Muscle layer of duodenum (tissue), 2 donors: ENCODE results near the gene NEBL.

ENCODE experiments used
- H3K27ac ChIP-seq: one replicate; pipeline ENCODE4 v1.7.0; 2013; ENCODE audit warnings: mild to moderate bottlenecking, low read length
- H3K27me3 ChIP-seq: one replicate; pipeline ENCODE4 v1.7.0; 2013; ENCODE audit warnings: low read depth, mild to moderate bottlenecking, control low read depth, low read length
- H3K36me3 ChIP-seq, 2 donors: one replicate each; pipeline ENCODE4 v1.7.0; 2013; ENCODE audit warnings: low read length in 2 of 2, control low read depth in 1 of 2, mild to moderate bottlenecking in 1 of 2; ENCODE audit not compliant: insufficient read depth in 2 of 2, control insufficient read depth in 1 of 2
- H3K4me1 ChIP-seq, 2 donors: one replicate each; pipeline ENCODE4 v1.7.0; 2013; ENCODE audit warnings: low read length in 2 of 2, mild to moderate bottlenecking in 2 of 2, control low read depth in 1 of 2, moderate library complexity in 1 of 2; ENCODE audit not compliant: insufficient read depth in 2 of 2, control insufficient read depth in 1 of 2
- H3K4me3 ChIP-seq, 2 donors: one replicate each; pipeline ENCODE4 v1.7.0; 2013; ENCODE audit warnings: low read length in 2 of 2, low read depth in 1 of 2, mild to moderate bottlenecking in 1 of 2
- H3K9me3 ChIP-seq, 2 donors: one replicate each; pipeline ENCODE4 v1.7.0; 2013; ENCODE audit warnings: low read length in 2 of 2, control low read depth in 1 of 2, mild to moderate bottlenecking in 1 of 2; ENCODE audit not compliant: control insufficient read depth in 1 of 2
- donor health status: healthy.

The NEBL gene

DNA sequence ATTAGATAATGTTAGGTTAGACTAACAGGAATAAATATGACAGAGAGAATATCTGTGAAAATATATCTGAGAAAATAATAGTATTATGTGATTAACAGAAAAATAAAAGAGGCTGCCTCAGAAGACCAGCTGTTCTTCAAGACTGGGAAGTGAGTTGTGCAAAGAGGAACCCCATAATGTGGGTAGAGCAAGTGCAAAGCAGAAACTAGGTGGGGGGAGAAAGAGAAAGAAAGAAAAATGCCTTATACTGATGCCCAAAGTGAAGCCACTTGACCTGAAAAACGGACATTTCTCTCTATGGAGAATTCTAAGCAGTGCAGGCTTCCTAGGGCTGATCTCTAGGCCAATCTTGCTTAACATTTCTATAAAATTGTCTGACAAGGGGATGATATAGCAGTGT is 3.8 kb downstream of the NEBL start:
- Histone ChIP-seq H3K27me3 (no peaks in the 10 kb centered on the region), H3K4me1 (no peaks in the 10 kb centered on the region), H3K4me3 (no peak overlapping the region), H3K36me3 (no peaks in the 10 kb centered on the region), H3K27ac (no peak overlapping the region), H3K9me3 (no peaks in the 10 kb centered on the region)

DNA sequence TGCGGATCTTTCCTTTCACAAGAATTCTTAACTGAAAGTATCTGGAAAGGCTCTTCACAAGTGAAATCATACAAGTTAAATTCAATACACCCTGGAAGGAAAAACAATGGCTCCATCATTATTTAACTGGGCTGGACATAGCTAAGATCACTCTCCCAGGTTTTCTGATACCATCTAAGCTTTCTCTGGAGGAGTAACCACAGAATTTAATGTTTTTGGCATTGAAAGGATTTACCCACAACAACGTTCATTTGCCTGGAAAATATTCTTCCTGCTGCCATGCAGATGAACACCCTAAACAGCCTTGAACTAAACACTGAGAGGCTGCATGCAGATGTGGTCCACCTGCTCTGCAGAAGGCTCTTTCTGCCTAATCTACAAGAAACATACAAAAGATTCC is 4.3 kb downstream of the NEBL start:
- Histone ChIP-seq H3K4me1 (no peaks in the 10 kb centered on the region), H3K4me3 (no peak overlapping the region), H3K36me3 (no peaks in the 10 kb centered on the region), H3K27me3 (no peaks in the 10 kb centered on the region), H3K9me3 (no peaks in the 10 kb centered on the region), H3K27ac (no peak overlapping the region)

GRCh38 chr10:20892011-20892585 is 5.0 kb downstream of the NEBL start:
- H3K4me3 ChIP-seq: no peak overlapping the region
- no peaks in the 10 kb centered on the region for H3K9me3 ChIP-seq
- H3K36me3 ChIP-seq: no peaks in the 10 kb centered on the region
- H3K27ac ChIP-seq: no peak overlapping the region
- no peaks in the 10 kb centered on the region for H3K4me1 ChIP-seq
- H3K27me3 ChIP-seq: no peaks in the 10 kb centered on the region

- no peak overlapping the region for H3K27ac ChIP-seq
- no peak overlapping the region for H3K4me3 ChIP-seq
Measured at GRCh38 chr10:20891338-20891714, 5.8 kb downstream of the NEBL start.

GRCh38 chr10:20890491-20891337 is 6.4 kb downstream of the NEBL start:
- no peaks in the 10 kb centered on the region for H3K27me3 ChIP-seq
- no peak overlapping the region for H3K4me3 ChIP-seq
- no peaks in the 10 kb centered on the region for H3K36me3 ChIP-seq
- H3K9me3 ChIP-seq: no peaks in the 10 kb centered on the region
- H3K27ac ChIP-seq: no peak overlapping the region
- no peaks in the 10 kb centered on the region for H3K4me1 ChIP-seq

More at GRCh38 chr10:20891338-20891714, 5.8 kb downstream of the NEBL start:
- no peaks in the 10 kb centered on the region for H3K9me3 ChIP-seq
- no peaks in the 10 kb centered on the region for H3K36me3 ChIP-seq
- no peaks in the 10 kb centered on the region for H3K27me3 ChIP-seq
- no peaks in the 10 kb centered on the region for H3K4me1 ChIP-seq

DNA sequence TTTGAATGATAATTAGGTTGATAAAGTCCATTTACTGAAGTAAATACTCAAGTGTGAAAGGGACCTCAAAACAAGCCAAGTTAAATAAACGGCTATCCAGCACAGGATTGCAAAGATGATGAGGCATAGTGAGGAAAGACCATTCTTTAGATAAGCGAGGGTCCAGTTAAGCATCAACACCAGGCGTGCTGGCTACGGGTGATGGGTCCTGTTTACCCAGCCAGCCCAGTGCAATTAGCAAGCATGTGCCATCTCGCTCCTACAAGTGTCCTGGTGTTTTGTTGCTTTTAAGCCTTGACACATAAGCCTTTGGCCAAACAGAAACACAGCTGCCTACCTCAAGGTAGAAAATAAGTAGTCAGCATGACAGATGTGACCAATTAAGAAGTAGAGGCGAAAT is 7.1 kb downstream of the NEBL start:
- Histone ChIP-seq H3K36me3 (no peaks in the 10 kb centered on the region), H3K27ac (no peak overlapping the region)

DNA sequence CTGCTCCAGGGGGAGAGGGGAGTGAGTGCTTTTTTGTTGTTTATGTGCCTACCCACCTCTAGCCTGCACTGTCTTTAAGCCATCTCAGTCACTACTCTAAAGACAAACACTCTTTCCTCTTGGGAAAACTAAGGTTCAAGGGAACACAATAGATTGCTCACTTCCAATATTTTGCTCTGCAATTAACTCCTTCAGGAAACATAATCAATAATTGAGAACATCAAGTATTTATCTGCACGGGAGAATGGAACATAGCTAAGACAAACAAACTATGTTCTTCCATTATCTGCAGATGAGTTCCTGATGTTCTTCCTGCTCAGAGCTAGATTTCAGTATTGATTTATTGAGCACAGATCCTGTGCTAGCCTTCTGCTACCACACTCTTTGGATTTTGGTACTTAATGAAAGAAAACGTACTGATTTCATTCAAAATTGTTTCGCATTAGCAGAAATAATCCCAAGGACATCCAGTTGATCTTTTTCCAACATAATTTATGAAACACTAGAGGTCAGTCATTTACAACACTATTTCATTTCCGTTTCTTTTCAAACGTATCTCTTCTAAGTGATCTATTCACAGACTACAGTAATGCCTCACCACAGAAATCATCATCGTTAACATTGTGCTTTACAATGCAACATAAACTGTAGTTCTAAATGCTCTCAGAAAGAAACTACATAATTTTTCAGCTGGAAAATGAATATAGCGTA is 8.3 kb downstream of the NEBL start:
- H3K27me3 ChIP-seq: no peaks in the 10 kb centered on the region
- H3K9me3 ChIP-seq: no peaks in the 10 kb centered on the region
- H3K4me3 ChIP-seq: no peak overlapping the region
- H3K4me1 ChIP-seq: no peaks in the 10 kb centered on the region
- no peak overlapping the region for H3K27ac ChIP-seq
- H3K36me3 ChIP-seq: no peaks in the 10 kb centered on the region

More for the DNA sequence above, 7.1 kb downstream of the NEBL start:
- Histone ChIP-seq H3K9me3 (no peaks in the 10 kb centered on the region), H3K4me3 (no peak overlapping the region), H3K27me3 (no peaks in the 10 kb centered on the region), H3K4me1 (no peaks in the 10 kb centered on the region)

DNA sequence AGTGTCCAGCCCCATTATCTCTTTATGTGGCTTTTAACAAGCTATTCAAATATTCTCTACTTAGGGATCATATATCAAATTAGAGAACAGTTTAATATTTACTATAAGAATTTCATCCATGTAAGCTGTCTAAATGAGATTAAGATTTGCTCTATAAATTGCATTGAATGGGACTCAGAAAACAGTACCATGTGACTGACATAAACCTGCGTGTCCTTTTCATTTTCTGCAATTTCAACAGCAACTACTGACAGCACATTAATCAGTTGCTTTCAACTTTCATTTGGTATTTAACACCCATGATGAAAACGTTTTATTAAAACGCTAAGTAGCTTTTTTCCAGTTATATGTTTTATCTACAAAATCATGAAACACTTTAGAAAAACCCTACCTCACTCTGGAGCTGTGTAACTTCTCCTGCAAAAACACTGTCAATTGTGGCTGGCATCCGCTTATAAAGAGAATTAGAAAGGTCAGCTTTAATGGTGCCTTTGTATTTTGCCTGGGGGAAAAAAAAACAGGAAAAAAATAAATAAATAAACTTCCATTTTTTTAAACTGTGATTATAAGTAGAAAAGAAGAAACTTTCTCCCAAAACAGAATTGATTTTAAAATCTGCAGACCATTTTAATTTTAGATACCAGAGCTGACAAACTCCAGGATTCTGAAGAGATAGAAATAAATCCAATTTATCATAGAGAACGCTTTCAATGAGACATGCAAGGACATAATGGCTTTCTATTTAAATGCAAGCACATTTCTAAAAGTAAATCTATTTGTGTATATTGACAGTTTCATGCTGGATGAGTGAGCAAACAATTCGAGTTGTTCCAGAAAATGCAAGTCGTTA is 9.2 kb downstream of the NEBL start:
- Histone ChIP-seq H3K4me3 (no peak overlapping the region), H3K4me1 (no peaks in the 10 kb centered on the region), H3K9me3 (no peaks in the 10 kb centered on the region), H3K36me3 (no peaks in the 10 kb centered on the region), H3K27ac (no peak overlapping the region), H3K27me3 (no peaks in the 10 kb centered on the region)

GRCh38 chr10:20885678-20886077 is 11.4 kb downstream of the NEBL start:
- Histone ChIP-seq H3K9me3 (no peaks in the 10 kb centered on the region), H3K27ac (no peak overlapping the region), H3K4me1 (no peaks in the 10 kb centered on the region), H3K27me3 (no peaks in the 10 kb centered on the region), H3K4me3 (no peak overlapping the region), H3K36me3 (no peaks in the 10 kb centered on the region)

- H3K27me3 ChIP-seq: no peaks in the 10 kb centered on the region
- H3K4me1 ChIP-seq: no peaks in the 10 kb centered on the region
- no peak overlapping the region for H3K4me3 ChIP-seq
- no peak overlapping the region for H3K27ac ChIP-seq
- H3K36me3 ChIP-seq: no peaks in the 10 kb centered on the region
- no peaks in the 10 kb centered on the region for H3K9me3 ChIP-seq
Measured at GRCh38 chr10:20883552-20883951, 13.6 kb downstream of the NEBL start.

DNA sequence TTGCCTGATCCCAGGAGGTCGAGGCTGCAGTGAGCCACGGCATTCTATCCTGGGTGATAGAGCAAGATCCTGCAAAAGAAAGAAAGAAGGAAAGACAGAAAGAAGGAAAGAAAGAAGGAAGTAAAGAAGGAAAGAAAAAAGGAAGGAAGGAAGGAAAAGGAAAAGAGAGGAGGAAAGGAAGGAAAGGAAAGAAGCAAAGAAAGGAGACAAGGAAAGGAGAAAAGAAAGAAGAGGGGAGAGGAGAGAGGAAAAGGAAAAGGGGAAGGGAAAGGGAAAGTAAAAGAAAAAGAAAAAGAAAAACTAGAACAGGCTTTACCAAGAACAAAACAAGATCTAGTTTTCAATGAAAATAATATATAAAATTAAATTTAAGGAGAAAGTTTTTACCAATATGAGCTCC is 15.0 kb downstream of the NEBL start:
- H3K9me3 ChIP-seq: no peaks in the 10 kb centered on the region
- H3K4me3 ChIP-seq: no peak overlapping the region
- H3K27me3 ChIP-seq: no peaks in the 10 kb centered on the region
- no peaks in the 10 kb centered on the region for H3K36me3 ChIP-seq
- no peak overlapping the region for H3K27ac ChIP-seq
- no peaks in the 10 kb centered on the region for H3K4me1 ChIP-seq
